SK-N-SH treated with all-trans-retinoic acid at 6 μM for 48 hours (cell line): ENCODE data around the gene FGD3.

ENCODE experiments used
- ATAC-seq: fragments of 200-7000 bp; cut with Tn5 transposase; 3 replicates; pipeline ENCODE4 v1.9.1; 2020; ENCODE audit warnings: mild to moderate bottlenecking, moderate library complexity
- ARNTL ChIP-seq: fragments of 450-650 bp; formaldehyde crosslinking; IDR thresholded peaks from 2 replicates; pipeline ENCODE4 v1.5.0; 2020; ENCODE audit warnings: low read depth, mild to moderate bottlenecking, moderate library complexity, borderline replicate concordance
- BACH2 ChIP-seq: fragments of 250-450 bp; sonication (Bioruptor Pico); IDR thresholded peaks from 2 replicates; pipeline ENCODE4 v1.9.0; 2021; ENCODE audit warnings: mild to moderate bottlenecking, borderline replicate concordance
- CSDC2 ChIP-seq: fragments of 250-450 bp; sonication (Bioruptor Pico); IDR thresholded peaks from 2 replicates; pipeline ENCODE4 v1.5.0; 2020; ENCODE audit warnings: mild to moderate bottlenecking, moderate library complexity
- ESRRG ChIP-seq: fragments of 250-450 bp; sonication (Bioruptor Pico); IDR thresholded peaks from 2 replicates; pipeline ENCODE4 v1.6.1; 2021; ENCODE audit warnings: mild to moderate bottlenecking
- GLIS3 ChIP-seq: fragments of 250-450 bp; sonication (Bioruptor Pico); IDR thresholded peaks from 2 replicates; pipeline ENCODE4 v1.5.0; 2020; ENCODE audit warnings: mild to moderate bottlenecking, moderate library complexity
- ISL1 ChIP-seq: fragments of 250-450 bp; sonication (Bioruptor Pico); IDR thresholded peaks from 2 replicates; pipeline ENCODE4 v2.1.2; 2022; ENCODE audit warnings: mild to moderate bottlenecking, moderate library complexity
- OSR1 ChIP-seq: fragments of 250-450 bp; sonication (Bioruptor Pico); IDR thresholded peaks from 2 replicates; pipeline ENCODE4 v1.8.0; 2022; ENCODE audit warnings: moderate library complexity, mild to moderate bottlenecking, inconsistent platforms
- PPARA ChIP-seq: fragments of 250-450 bp; sonication (Bioruptor Pico); IDR thresholded peaks from 2 replicates; pipeline ENCODE4 v1.5.0; 2020; ENCODE audit warnings: mild to moderate bottlenecking, borderline replicate concordance
- RARB ChIP-seq: fragments of 250-450 bp; sonication (Bioruptor Pico); IDR thresholded peaks from 2 replicates; pipeline ENCODE4 v1.8.0; 2021; ENCODE audit warnings: mild to moderate bottlenecking, moderate library complexity
- SNAI2 ChIP-seq: fragments of 250-450 bp; sonication (Bioruptor Pico); IDR thresholded peaks from 2 replicates; pipeline ENCODE4 v1.5.0; 2020; ENCODE audit warnings: mild to moderate bottlenecking, moderate library complexity
- TCF4 ChIP-seq: fragments of 250-450 bp; sonication (Bioruptor Pico); IDR thresholded peaks from 2 replicates; pipeline ENCODE4 v1.8.0; 2021; ENCODE audit warnings: mild to moderate bottlenecking, moderate library complexity, borderline replicate concordance
- TOX ChIP-seq: fragments of 250-450 bp; sonication (Bioruptor Pico); IDR thresholded peaks from 2 replicates; pipeline ENCODE4 v1.8.0; 2021; ENCODE audit warnings: mild to moderate bottlenecking, moderate library complexity, borderline replicate concordance
- ZC3H10 ChIP-seq: fragments of 250-450 bp; sonication (Bioruptor Pico); IDR thresholded peaks from 2 replicates; pipeline ENCODE4 v1.5.1; 2021; ENCODE audit warnings: mild to moderate bottlenecking, moderate library complexity
- ZFP3 ChIP-seq: fragments of 250-450 bp; sonication (Bioruptor Pico); IDR thresholded peaks from 2 replicates; pipeline ENCODE4 v1.5.0; 2020; ENCODE audit warnings: mild to moderate bottlenecking, moderate library complexity
- ZNF565 ChIP-seq: fragments of 450-650 bp; formaldehyde crosslinking; conservative IDR thresholded peaks from 2 replicates; pipeline ENCODE4 v1.5.0; 2020; ENCODE audit warnings: low read depth, mild to moderate bottlenecking, moderate library complexity
- ZNF70 ChIP-seq: fragments of 450-650 bp; formaldehyde crosslinking; IDR thresholded peaks from 2 replicates; pipeline ENCODE4 v1.5.0; 2020; ENCODE audit warnings: mild to moderate bottlenecking, moderate library complexity
- ZNF8 ChIP-seq: fragments of 450-650 bp; formaldehyde crosslinking; IDR thresholded peaks from 2 replicates; pipeline ENCODE4 v1.5.0; 2020; ENCODE audit warnings: mild to moderate bottlenecking, moderate library complexity
- TF ChIP-seq, protein P1 (sequence below): fragments of 250-450 bp; sonication (Bioruptor Pico); IDR thresholded peaks from 2 replicates; pipeline ENCODE4 v1.5.1; 2020; ENCODE audit warnings: low read depth, mild to moderate bottlenecking, moderate library complexity
- TF ChIP-seq, protein P2 (sequence below): fragments of 250-450 bp; sonication (Bioruptor Pico); IDR thresholded peaks from 2 replicates; pipeline ENCODE4 v1.8.0; 2020; ENCODE audit warnings: mild to moderate bottlenecking, moderate library complexity, borderline replicate concordance
- TF ChIP-seq, protein P3 (sequence below): fragments of 250-450 bp; sonication (Bioruptor Pico); IDR thresholded peaks from 2 replicates; pipeline ENCODE4 v1.8.0; 2021; ENCODE audit warnings: low read depth, mild to moderate bottlenecking, moderate library complexity, borderline replicate concordance
- TF ChIP-seq, protein P4 (sequence below): fragments of 250-450 bp; sonication (Bioruptor Pico); IDR thresholded peaks from 2 replicates; pipeline ENCODE4 v1.5.1; 2021; ENCODE audit warnings: mild to moderate bottlenecking, moderate library complexity
- TF ChIP-seq, protein P5 (sequence below): fragments of 250-450 bp; sonication (Bioruptor Pico); IDR thresholded peaks from 2 replicates; pipeline ENCODE4 v1.5.0; 2020; ENCODE audit warnings: mild to moderate bottlenecking, moderate library complexity

FGD3 gene

DNA sequence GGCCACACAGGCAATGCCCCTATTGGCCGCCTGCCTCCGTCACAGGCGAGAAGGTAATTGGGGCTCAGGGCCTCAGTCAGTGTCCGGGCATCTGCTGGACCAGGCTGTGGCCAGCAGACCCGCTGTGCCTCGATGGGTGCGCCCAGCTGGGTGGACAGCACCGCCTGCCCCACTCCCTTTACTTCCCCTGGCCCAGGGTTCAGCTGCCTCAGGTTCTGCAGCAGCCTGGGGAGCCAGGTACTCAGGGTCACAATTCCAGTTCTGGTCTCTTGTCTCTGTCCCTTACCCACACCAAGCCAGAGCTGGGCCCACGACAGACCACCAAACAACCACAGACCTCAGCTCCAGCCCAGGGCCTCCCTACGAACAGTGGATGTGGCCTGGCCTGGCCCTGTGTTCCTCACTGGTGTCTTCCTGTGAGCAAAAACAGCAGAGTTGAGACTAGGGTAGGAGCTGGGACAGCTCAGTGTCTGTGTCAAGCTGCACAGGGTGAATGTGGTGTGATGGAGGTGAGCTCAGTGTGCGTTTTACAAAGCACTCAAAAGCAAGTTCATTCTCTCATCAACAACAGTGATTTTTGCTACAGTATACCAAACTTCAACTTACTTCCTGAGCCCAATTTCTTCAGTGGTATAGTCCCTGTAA lies 77.8 kb downstream of the FGD3 start:
- TF ChIP-seq ZNF70 (CRISPR knock-in tag) (no peak), ISL1 (no peak), TOX (CRISPR knock-in tag) (no peak), RARB (no peak), GLIS3 (CRISPR knock-in tag) (no peak), CSDC2 (CRISPR knock-in tag) (no peak), ZNF565 (CRISPR knock-in tag) (no peak), PPARA (CRISPR knock-in tag) (no peak), ZC3H10 (CRISPR knock-in tag) (no peak)
- TF ChIP-seq, protein P1, sequence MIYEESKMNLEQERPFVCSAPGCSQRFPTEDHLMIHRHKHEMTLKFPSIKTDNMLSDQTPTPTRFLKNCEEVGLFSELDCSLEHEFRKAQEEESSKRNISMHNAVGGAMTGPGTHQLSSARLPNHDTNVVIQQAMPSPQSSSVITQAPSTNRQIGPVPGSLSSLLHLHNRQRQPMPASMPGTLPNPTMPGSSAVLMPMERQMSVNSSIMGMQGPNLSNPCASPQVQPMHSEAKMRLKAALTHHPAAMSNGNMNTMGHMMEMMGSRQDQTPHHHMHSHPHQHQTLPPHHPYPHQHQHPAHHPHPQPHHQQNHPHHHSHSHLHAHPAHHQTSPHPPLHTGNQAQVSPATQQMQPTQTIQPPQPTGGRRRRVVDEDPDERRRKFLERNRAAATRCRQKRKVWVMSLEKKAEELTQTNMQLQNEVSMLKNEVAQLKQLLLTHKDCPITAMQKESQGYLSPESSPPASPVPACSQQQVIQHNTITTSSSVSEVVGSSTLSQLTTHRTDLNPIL = no peak
- ATAC-seq = no peak

DNA sequence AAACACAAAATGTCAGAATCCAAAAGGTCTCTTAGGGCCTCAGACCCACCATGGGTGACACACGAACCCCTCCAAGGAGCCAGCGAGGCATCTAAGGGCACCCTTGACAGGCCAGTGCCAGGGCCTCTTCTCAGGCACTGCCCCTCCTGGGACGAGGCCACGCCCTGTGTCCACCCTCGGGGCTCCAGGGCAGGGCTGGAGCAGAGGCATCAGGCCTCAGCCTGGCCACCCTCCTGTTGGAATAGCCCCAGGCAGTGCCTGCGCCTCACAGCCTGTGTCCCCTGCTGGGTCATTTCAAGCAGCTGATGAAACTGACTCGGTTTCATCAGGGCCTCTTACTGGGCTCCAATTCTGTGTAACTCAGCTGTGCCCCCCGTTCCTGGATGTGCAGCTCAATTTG lies 78.4 kb downstream of the FGD3 start:
- no peak for ATAC-seq
- TF ChIP-seq, protein P1 = no peak
- TF ChIP-seq ESRRG (CRISPR knock-in tag) = no peak
- TF ChIP-seq ZFP3 (CRISPR knock-in tag) = no peak
- no peak for TF ChIP-seq ZNF8 (CRISPR knock-in tag)
- TF ChIP-seq, protein P2, sequence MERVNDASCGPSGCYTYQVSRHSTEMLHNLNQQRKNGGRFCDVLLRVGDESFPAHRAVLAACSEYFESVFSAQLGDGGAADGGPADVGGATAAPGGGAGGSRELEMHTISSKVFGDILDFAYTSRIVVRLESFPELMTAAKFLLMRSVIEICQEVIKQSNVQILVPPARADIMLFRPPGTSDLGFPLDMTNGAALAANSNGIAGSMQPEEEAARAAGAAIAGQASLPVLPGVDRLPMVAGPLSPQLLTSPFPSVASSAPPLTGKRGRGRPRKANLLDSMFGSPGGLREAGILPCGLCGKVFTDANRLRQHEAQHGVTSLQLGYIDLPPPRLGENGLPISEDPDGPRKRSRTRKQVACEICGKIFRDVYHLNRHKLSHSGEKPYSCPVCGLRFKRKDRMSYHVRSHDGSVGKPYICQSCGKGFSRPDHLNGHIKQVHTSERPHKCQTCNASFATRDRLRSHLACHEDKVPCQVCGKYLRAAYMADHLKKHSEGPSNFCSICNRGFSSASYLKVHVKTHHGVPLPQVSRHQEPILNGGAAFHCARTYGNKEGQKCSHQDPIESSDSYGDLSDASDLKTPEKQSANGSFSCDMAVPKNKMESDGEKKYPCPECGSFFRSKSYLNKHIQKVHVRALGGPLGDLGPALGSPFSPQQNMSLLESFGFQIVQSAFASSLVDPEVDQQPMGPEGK (CRISPR knock-in tag) = no peak
- TF ChIP-seq, protein P3, sequence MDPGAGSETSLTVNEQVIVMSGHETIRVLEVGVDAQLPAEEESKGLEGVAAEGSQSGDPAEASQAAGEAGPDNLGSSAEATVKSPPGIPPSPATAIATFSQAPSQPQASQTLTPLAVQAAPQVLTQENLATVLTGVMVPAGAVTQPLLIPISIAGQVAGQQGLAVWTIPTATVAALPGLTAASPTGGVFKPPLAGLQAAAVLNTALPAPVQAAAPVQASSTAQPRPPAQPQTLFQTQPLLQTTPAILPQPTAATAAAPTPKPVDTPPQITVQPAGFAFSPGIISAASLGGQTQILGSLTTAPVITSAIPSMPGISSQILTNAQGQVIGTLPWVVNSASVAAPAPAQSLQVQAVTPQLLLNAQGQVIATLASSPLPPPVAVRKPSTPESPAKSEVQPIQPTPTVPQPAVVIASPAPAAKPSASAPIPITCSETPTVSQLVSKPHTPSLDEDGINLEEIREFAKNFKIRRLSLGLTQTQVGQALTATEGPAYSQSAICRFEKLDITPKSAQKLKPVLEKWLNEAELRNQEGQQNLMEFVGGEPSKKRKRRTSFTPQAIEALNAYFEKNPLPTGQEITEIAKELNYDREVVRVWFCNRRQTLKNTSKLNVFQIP (CRISPR knock-in tag) = no peak
- TF ChIP-seq SNAI2 (CRISPR knock-in tag) = no peak
- TF ChIP-seq, protein P4, sequence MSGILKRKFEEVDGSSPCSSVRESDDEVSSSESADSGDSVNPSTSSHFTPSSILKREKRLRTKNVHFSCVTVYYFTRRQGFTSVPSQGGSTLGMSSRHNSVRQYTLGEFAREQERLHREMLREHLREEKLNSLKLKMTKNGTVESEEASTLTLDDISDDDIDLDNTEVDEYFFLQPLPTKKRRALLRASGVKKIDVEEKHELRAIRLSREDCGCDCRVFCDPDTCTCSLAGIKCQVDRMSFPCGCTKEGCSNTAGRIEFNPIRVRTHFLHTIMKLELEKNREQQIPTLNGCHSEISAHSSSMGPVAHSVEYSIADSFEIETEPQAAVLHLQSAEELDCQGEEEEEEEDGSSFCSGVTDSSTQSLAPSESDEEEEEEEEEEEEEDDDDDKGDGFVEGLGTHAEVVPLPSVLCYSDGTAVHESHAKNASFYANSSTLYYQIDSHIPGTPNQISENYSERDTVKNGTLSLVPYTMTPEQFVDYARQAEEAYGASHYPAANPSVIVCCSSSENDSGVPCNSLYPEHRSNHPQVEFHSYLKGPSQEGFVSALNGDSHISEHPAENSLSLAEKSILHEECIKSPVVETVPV (CRISPR knock-in tag) = no peak
- TF ChIP-seq, protein P5, sequence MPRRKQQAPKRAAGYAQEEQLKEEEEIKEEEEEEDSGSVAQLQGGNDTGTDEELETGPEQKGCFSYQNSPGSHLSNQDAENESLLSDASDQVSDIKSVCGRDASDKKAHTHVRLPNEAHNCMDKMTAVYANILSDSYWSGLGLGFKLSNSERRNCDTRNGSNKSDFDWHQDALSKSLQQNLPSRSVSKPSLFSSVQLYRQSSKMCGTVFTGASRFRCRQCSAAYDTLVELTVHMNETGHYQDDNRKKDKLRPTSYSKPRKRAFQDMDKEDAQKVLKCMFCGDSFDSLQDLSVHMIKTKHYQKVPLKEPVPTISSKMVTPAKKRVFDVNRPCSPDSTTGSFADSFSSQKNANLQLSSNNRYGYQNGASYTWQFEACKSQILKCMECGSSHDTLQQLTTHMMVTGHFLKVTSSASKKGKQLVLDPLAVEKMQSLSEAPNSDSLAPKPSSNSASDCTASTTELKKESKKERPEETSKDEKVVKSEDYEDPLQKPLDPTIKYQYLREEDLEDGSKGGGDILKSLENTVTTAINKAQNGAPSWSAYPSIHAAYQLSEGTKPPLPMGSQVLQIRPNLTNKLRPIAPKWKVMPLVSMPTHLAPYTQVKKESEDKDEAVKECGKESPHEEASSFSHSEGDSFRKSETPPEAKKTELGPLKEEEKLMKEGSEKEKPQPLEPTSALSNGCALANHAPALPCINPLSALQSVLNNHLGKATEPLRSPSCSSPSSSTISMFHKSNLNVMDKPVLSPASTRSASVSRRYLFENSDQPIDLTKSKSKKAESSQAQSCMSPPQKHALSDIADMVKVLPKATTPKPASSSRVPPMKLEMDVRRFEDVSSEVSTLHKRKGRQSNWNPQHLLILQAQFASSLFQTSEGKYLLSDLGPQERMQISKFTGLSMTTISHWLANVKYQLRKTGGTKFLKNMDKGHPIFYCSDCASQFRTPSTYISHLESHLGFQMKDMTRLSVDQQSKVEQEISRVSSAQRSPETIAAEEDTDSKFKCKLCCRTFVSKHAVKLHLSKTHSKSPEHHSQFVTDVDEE (CRISPR knock-in tag) = no peak
- TF ChIP-seq ZNF565 (CRISPR knock-in tag) = no peak
- no peak for TF ChIP-seq ARNTL (CRISPR knock-in tag)
- no peak for TF ChIP-seq PPARA (CRISPR knock-in tag)
- TF ChIP-seq GLIS3 (CRISPR knock-in tag) = no peak
- TF ChIP-seq OSR1 = no peak
- TF ChIP-seq ZNF70 (CRISPR knock-in tag) = no peak
- no peak for TF ChIP-seq RARB
- TF ChIP-seq TCF4 (CRISPR knock-in tag) = no peak
- TF ChIP-seq BACH2 (CRISPR knock-in tag) = no peak
- no peak for TF ChIP-seq ISL1
